GM18519 (cell line): ENCODE results near the gene NXPE3.

Source experiments
- ATAC-seq: cut with Tn5 transposase; IDR thresholded peaks from one replicate; pipeline ENCODE4 v1.9.1; 2021; ENCODE audit warnings: mild to moderate bottlenecking, moderate library complexity; ENCODE audit not compliant: unreplicated experiment, low FRiP score

The NXPE3 gene

GRCh38 chr3:101801174-101801573 lies 22.2 kb downstream of the NXPE3 start:
- no peak for ATAC-seq

DNA sequence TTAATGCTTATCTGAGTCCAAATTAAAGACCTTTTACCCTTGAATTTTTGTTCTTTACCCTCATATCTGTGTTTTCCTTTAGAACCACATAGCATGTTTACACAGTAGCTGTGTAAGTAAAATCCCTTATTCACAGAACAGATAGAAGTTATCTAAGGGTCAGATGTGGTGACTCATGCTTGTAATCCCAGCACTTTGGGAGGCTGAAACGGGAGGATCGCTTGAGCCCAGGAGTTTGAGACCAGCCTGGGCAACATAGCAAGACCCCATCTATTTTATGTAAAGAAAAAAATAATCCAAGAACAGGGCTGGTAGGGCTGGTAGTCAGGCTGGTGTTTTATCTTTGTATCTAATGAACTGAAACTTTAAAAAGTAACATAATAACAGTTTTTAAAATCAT lies 23.2 kb downstream of the NXPE3 start:
- ATAC-seq: no peak

GRCh38 chr3:101803173-101803782 lies 24.3 kb downstream of the NXPE3 start:
- peak; percentile 89 for ATAC-seq

DNA sequence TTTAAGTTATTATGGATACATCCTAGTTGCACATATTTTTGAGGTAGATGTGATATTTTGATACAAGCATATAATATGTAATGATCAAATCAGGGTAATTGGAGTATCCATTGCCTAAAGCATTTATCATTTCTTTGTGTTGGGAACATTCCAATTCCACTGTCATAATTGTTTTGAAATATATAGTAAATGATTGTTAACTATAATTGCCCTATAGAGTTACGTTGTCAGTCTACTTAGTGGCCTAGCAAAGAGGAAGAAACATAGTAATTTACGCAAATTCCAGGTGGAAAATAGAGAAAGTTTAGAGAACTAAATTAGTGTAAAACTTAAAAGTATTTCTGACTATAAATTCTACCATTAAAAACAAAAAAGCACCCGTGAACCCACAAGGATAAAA lies 24.9 kb downstream of the NXPE3 start:
- ATAC-seq: no peak

GRCh38 chr3:101806491-101806890 lies 27.5 kb downstream of the NXPE3 start:
- ATAC-seq: no peak

DNA sequence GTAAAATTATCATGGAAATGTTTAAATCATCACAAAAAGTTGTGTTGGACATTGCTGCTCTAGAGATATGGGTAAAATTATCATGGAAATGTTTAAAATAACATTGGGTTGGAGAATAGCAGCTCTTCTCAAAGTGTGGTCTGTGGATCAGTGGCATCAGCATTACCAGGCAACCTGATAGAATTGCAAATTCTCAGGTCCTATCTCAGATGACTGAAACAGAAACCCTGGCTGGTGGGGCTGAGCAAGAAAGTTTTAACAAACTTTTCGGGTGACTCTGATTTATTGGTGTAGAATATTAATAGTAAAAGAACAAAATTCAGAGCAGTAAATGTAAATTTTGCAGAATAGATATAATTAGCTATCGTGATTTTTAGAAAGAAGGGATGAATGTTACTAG lies 28.9 kb downstream of the NXPE3 start:
- peak; percentile 70 for ATAC-seq

DNA sequence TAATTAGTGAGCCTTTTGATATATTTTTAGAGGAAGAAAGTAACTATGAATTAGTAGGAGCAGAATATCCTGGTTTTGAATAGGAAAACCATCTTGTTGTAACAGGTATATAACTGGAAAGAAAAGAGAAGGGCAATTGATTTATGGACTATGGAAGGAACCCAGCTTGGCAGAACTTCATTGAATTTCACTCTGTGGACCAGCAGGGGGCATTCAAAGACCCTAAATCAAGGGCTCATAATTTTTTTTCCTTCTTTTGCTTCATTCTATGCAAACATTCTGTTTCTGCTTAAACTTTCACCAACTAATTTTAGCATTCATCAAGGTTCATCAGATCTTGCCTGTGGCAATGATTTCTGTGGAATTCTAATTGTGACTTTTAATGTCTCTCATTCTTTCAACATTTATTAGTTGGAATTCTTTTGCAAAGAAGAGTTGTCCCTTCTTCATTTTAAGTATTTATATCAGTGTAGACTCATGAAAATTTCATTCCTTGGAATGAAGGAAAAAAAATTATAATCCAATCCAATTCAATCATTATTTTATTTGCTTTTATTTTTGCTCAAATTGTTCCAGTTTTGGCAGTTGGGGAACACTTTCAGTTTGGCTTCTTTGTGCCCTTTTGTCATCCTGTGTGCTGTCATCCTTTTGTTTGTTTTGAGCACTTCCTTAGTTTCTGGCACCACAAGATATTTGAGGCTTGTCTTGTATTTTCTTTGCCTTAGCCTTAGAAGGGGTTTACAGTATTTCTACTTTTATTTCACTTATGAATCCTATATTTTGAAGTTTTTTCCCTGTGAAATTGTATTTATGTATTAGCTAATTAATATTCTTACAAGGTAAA lies 30.4 kb downstream of the NXPE3 start:
- no peak for ATAC-seq

DNA sequence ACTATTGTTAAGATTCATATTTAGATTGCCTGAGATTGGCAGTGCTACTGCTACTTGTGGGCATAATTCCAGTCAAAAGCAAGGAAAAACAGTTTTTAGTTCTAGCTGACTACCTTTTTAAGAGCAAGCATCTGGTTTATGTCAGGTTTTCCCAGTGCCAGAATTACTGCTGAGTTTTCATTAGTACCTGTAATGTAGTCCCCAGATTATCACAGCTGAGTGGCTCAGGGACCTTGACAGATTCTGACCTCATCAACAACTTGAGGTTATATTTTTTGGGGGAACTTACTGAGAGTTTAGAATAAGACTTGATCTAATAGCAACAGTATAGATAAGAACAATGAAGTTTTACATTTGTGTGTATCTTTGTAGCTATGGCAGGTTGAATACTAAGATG lies 31.0 kb downstream of the NXPE3 start:
- ATAC-seq: no peak

GRCh38 chr3:101811875-101812274 lies 32.9 kb downstream of the NXPE3 start:
- ATAC-seq: no peak

DNA sequence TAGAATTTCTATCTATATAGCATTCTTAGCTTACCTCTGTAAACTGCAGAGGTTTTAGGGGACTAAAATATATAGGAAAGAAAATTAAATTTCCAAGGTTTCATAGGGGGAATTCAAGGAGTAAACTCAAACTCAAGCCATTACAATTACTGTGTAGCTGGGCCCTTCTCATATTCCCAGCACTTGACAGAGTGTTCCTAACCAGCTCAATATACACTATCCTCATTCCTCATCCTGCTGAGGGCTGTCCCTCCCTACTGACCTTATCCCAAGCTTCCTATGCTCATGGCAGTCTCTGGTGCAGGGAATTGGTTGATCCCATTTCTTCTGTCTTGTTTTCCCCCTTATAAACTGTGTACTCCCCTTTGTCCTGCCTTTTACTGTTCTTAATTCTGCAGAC lies 33.9 kb downstream of the NXPE3 start:
- ATAC-seq: no peak

DNA sequence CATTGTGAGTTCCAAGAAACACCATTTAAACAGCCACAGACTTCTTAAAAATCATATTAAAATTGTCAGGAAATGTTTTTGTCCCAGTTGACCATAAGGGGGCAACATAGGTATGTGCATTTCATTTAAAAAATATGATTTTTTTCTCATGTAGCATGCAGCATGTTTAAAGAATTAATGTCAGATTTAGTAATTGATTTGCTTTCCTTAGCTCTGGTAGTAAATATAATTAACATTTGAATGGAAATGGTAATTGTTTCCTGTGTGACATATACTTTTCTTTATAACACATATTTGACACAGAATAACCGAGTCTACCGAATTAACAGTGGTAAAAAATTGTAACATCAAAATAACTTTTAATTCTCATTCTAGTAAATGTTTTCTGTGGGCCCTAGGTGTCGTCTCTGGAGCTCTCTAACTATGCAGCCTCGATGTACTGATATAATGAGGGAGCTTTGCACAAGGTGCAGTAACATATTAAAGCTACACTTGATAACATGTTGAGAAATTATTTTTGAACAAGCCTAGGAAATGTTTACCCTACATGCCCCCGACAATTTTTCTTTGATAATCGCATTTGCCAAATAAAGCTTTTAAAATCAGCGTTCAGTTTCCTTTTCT lies 34.9 kb downstream of the NXPE3 start:
- ATAC-seq: no peak

DNA sequence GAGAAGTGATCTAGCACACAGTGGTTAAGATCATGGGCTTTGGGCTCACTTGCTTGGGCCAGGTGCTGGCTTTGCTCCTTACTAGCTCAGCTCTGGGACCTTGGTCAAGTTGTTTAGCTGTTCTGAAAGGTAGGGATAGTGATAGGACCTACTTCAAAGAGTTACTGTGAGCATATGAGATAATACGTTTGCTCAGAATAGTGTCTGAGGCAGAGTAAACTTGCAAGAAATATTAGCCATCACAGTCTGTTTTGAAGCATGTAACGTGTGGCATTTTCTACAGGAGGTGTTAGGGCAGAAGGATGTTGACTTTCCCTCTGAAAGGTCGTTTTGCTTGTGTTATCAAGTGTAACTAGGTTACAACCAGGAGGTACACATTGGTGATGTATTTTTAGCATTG lies 35.8 kb downstream of the NXPE3 start:
- no peak for ATAC-seq

- ATAC-seq: no peak
Measured at GRCh38 chr3:101816215-101817149, 37.5 kb downstream of the NXPE3 start.

- no peak for ATAC-seq
Measured at GRCh38 chr3:101817992-101818391, 39.0 kb downstream of the NXPE3 start.

- peak; percentile 54 for ATAC-seq
Measured at GRCh38 chr3:101819649-101820206, 40.7 kb downstream of the NXPE3 start.

DNA sequence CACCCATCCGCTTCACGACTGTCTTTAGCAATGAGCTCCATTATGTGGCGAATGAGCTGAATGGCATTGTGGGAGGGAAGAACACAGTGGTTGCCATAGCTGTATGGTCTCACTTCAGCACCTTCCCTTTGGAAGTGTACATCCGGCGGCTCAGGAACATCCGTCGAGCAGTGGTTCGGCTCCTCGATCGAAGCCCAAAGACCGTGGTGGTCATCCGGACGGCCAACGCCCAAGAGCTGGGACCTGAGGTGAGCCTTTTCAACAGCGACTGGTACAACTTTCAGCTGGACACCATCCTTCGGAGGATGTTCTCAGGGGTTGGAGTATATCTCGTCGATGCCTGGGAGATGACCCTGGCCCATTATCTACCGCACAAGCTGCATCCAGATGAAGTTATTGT lies 42.5 kb downstream of the NXPE3 start:
- no peak for ATAC-seq

DNA sequence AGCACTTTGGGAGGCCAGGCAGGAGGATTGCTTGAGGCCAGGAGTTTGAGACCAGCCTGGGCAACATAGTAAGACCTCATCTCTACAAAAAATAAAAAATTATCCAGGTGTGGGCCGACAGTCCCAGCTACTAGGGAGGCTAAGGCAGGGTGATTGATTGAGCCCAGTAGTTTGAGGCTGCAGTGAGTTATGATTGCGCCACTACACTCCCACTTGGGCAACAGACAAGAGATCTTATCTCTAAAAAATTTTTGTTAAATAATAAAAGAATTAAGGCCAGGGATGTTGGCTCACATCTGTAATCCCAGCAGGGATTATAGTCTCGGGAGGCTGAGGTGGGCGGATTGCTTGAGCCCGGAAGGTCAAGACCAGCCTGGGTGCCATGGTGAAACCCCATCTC lies 44.5 kb downstream of the NXPE3 start:
- no peak for ATAC-seq

- no peak for ATAC-seq
Measured at GRCh38 chr3:101824702-101825101, 45.7 kb downstream of the NXPE3 start.

GRCh38 chr3:101825904-101826445 lies 47.0 kb downstream of the NXPE3 start:
- no peak for ATAC-seq
